ENCODE data around the gene ASCC1.

GRCh38 chr10:72072639-72073038 lies 143.4 kb downstream of the ASCC1 start:
- no peak for TF ChIP-seq CTCF (conservative IDR thresholded peaks at IDR 0.05; ENCODE audit: low read depth, low read length)
- TF ChIP-seq EZH2 (IDR thresholded peaks at IDR 0.05; ENCODE audit: borderline replicate concordance, low read depth, low read length, poor library complexity, severe bottlenecking), result no peak
